HEK293 (cell line): ENCODE data around the gene COL25A1.
A peak's percentile ranks its signal among the peaks of the same experiment; 100 is the strongest.

Experiments used
- CTCF ChIA-PET: fragments of 350-600 bp; formaldehyde crosslinking; extraction: SDS; loops from one replicate; lab custom pipeline; 2021; ENCODE audit warnings: antibody characterized with exemption; lab: Yijun Ruan, JAX
- POLR2A ChIA-PET: fragments of 300-600 bp; formaldehyde crosslinking; extraction: SDS; loops from one replicate; lab custom pipeline; 2020; ENCODE audit warnings: antibody characterized with exemption, inconsistent platforms; lab: Yijun Ruan, JAX
- H3K27ac ChIP-seq: fragments of 200-500 bp; sonication (Bioruptor generic); 2 replicates; pipeline ENCODE4 v1.5.1; 2014; ENCODE audit warnings: low read depth, low read length, control low read depth, inconsistent platforms; ENCODE audit errors: extremely low read depth
- H3K36me3 ChIP-seq, 2 experiments: fragments of 200-500 bp in 1 of 2; sonication (Bioruptor generic) in 1 of 2; 1 replicate in 1 of 2; 2 replicates in 1 of 2; pipeline ENCODE4 v1.5.1; 2014 to 2017; ENCODE audit warnings: inconsistent platforms in 2 of 2, low read length in 2 of 2; ENCODE audit not compliant: control insufficient read depth in 2 of 2, insufficient read depth in 1 of 2
- H3K4me1 ChIP-seq: fragments of 200-500 bp; sonication (Bioruptor generic); 2 replicates; pipeline ENCODE4 v1.5.1; 2014; ENCODE audit warnings: mild to moderate bottlenecking, low read length, inconsistent platforms; ENCODE audit not compliant: control insufficient read depth, insufficient read depth
- H3K4me3 ChIP-seq: 2 replicates; pipeline ENCODE4 v1.5.1; 2011; ENCODE audit warnings: low read depth, mild to moderate bottlenecking, control low read depth, low read length, moderate library complexity
- H3K9me3 ChIP-seq: fragments of 200-500 bp; sonication (Bioruptor generic); 2 replicates; pipeline ENCODE4 v1.5.1; 2014; ENCODE audit warnings: low read depth, low read length, inconsistent platforms; ENCODE audit not compliant: control insufficient read depth, insufficient read depth
- AEBP2 ChIP-seq: fragments of 450-650 bp; formaldehyde crosslinking; IDR thresholded peaks from 2 replicates; pipeline ENCODE4 v1.5.1; 2016; ENCODE audit warnings: missing biosample characterization, missing genetic modification characterization, borderline replicate concordance
- ATF2 ChIP-seq: fragments of 450-650 bp; formaldehyde crosslinking; IDR thresholded peaks from 2 replicates; pipeline ENCODE4 v1.5.1; 2016; ENCODE audit warnings: missing biosample characterization, missing genetic modification characterization, low read depth
- CTCF ChIP-seq: fragments of 450-650 bp; formaldehyde crosslinking; IDR thresholded peaks from 2 replicates; pipeline ENCODE4 v1.5.1; 2016; ENCODE audit warnings: missing biosample characterization, missing genetic modification characterization
- GLIS1 ChIP-seq: fragments of 450-650 bp; formaldehyde crosslinking; IDR thresholded peaks from 2 replicates; pipeline ENCODE4 v1.5.1; 2016; ENCODE audit warnings: missing biosample characterization, missing genetic modification characterization
- KLF17 ChIP-seq: fragments of 450-650 bp; formaldehyde crosslinking; IDR thresholded peaks from 2 replicates; pipeline ENCODE4 v1.5.1; 2016; ENCODE audit warnings: missing biosample characterization, missing genetic modification characterization
- KLF8 ChIP-seq: fragments of 450-650 bp; formaldehyde crosslinking; IDR thresholded peaks from 2 replicates; pipeline ENCODE4 v1.5.1; 2016; ENCODE audit warnings: missing biosample characterization, missing genetic modification characterization
- MYNN ChIP-seq: fragments of 450-650 bp; formaldehyde crosslinking; IDR thresholded peaks from 2 replicates; pipeline ENCODE4 v1.5.1; 2016; ENCODE audit warnings: missing biosample characterization, missing genetic modification characterization, borderline replicate concordance
- SALL2 ChIP-seq: fragments of 450-650 bp; formaldehyde crosslinking; IDR thresholded peaks from 2 replicates; pipeline ENCODE4 v1.5.0; 2017; ENCODE audit warnings: missing biosample characterization, mild to moderate bottlenecking, missing genetic modification characterization, borderline replicate concordance
- ZBTB1 ChIP-seq: fragments of 450-650 bp; formaldehyde crosslinking; IDR thresholded peaks from 2 replicates; pipeline ENCODE4 v1.5.1; 2016; ENCODE audit warnings: missing biosample characterization, missing genetic modification characterization
- ZFP41 ChIP-seq: fragments of 450-650 bp; formaldehyde crosslinking; IDR thresholded peaks from 2 replicates; pipeline ENCODE4 v1.5.1; 2016; ENCODE audit warnings: missing biosample characterization, missing genetic modification characterization, borderline replicate concordance
- ZNF10 ChIP-seq: fragments of 450-650 bp; formaldehyde crosslinking; IDR thresholded peaks from 2 replicates; pipeline ENCODE4 v1.5.1; 2017; ENCODE audit warnings: missing biosample characterization, missing genetic modification characterization
- ZNF140 ChIP-seq: fragments of 450-650 bp; formaldehyde crosslinking; IDR thresholded peaks from 2 replicates; pipeline ENCODE4 v1.5.1; 2016; ENCODE audit warnings: missing biosample characterization, missing genetic modification characterization
- ZNF155 ChIP-seq: fragments of 450-650 bp; formaldehyde crosslinking; IDR thresholded peaks from 2 replicates; pipeline ENCODE4 v1.5.1; 2016; ENCODE audit warnings: missing biosample characterization, missing genetic modification characterization
- ZNF184 ChIP-seq: fragments of 450-650 bp; IDR thresholded peaks from 2 replicates; pipeline ENCODE4 v1.5.1; 2018; ENCODE audit warnings: missing biosample characterization, mild to moderate bottlenecking, missing genetic modification characterization
- ZNF211 ChIP-seq: fragments of 450-650 bp; formaldehyde crosslinking; IDR thresholded peaks from 2 replicates; pipeline ENCODE4 v1.5.1; 2016; ENCODE audit warnings: low read depth, missing biosample characterization, missing genetic modification characterization
- ZNF423 ChIP-seq: fragments of 450-650 bp; formaldehyde crosslinking; IDR thresholded peaks from 2 replicates; pipeline ENCODE4 v1.5.1; 2016; ENCODE audit warnings: missing biosample characterization, missing genetic modification characterization
- ZNF473 ChIP-seq: fragments of 450-650 bp; formaldehyde crosslinking; IDR thresholded peaks from 2 replicates; pipeline ENCODE4 v1.5.1; 2017; ENCODE audit warnings: missing biosample characterization, missing genetic modification characterization
- ZNF501 ChIP-seq: fragments of 450-650 bp; formaldehyde crosslinking; IDR thresholded peaks from 2 replicates; pipeline ENCODE4 v1.5.1; 2016; ENCODE audit warnings: missing biosample characterization, missing genetic modification characterization
- ZNF529 ChIP-seq: fragments of 450-650 bp; formaldehyde crosslinking; IDR thresholded peaks from 2 replicates; pipeline ENCODE4 v1.5.1; 2017; ENCODE audit warnings: missing genetic modification characterization, missing biosample characterization; ENCODE audit not compliant: insufficient replicate concordance
- ZNF544 ChIP-seq: fragments of 450-650 bp; formaldehyde crosslinking; IDR thresholded peaks from 2 replicates; pipeline ENCODE4 v1.5.0; 2017; ENCODE audit warnings: missing biosample characterization, missing genetic modification characterization
- ZNF560 ChIP-seq: fragments of 450-650 bp; formaldehyde crosslinking; IDR thresholded peaks from 2 replicates; pipeline ENCODE4 v1.5.1; 2017; ENCODE audit warnings: missing biosample characterization, missing genetic modification characterization, borderline replicate concordance
- ZNF623 ChIP-seq: fragments of 450-650 bp; formaldehyde crosslinking; IDR thresholded peaks from 2 replicates; pipeline ENCODE4 v1.5.1; 2016; ENCODE audit warnings: missing biosample characterization, missing genetic modification characterization
- ZNF654 ChIP-seq: fragments of 450-650 bp; formaldehyde crosslinking; IDR thresholded peaks from 2 replicates; pipeline ENCODE4 v1.5.1; 2016; ENCODE audit warnings: low read depth, missing biosample characterization, missing genetic modification characterization
- ZNF658 ChIP-seq: fragments of 450-650 bp; formaldehyde crosslinking; IDR thresholded peaks from 2 replicates; pipeline ENCODE4; 2016; ENCODE audit warnings: missing biosample characterization, missing genetic modification characterization
- ZNF664 ChIP-seq: fragments of 450-650 bp; formaldehyde crosslinking; IDR thresholded peaks from 2 replicates; pipeline ENCODE4 v1.5.1; 2016; ENCODE audit warnings: missing biosample characterization, missing genetic modification characterization
- ZNF704 ChIP-seq: fragments of 450-650 bp; formaldehyde crosslinking; IDR thresholded peaks from 2 replicates; pipeline ENCODE4 v1.5.1; 2016; ENCODE audit warnings: missing biosample characterization, missing genetic modification characterization
- ZNF707 ChIP-seq: fragments of 450-650 bp; formaldehyde crosslinking; IDR thresholded peaks from 2 replicates; pipeline ENCODE4 v1.5.1; 2016; ENCODE audit warnings: missing biosample characterization, missing genetic modification characterization
- ZSCAN23 ChIP-seq: fragments of 450-650 bp; formaldehyde crosslinking; IDR thresholded peaks from 2 replicates; pipeline ENCODE4 v1.5.1; 2016; ENCODE audit warnings: missing biosample characterization, missing genetic modification characterization

Gene COL25A1

GRCh38 chr4:109207898-109208297 lies 94.6 kb downstream of the COL25A1 start:
- peaks cover 13% of the 10 kb centered on the region for H3K4me1 ChIP-seq
- no peaks in the 10 kb centered on the region for H3K9me3 ChIP-seq
- no peak for TF ChIP-seq ZNF560
- no peak for TF ChIP-seq ZNF707 (tag by site-specific recombination)
- no peak for TF ChIP-seq ZNF501 (tag by site-specific recombination)
- no peak for TF ChIP-seq GLIS1
- ChIA-PET POLR2A (no interaction called here), CTCF (interaction anchor here (1.0 kb wide), 1 partner anchor 9 kb away, joined by 5 read pairs; no protein-coding TSS in a partner anchor)
- no peak overlapping the region for H3K27ac ChIP-seq
- H3K4me3 ChIP-seq = no peak overlapping the region
- no peaks in the 10 kb centered on the region for H3K36me3 ChIP-seq

- ChIA-PET CTCF (interaction anchor here (1.0 kb wide), 1 partner anchor 10 kb away, joined by 5 read pairs; no protein-coding TSS in a partner anchor), POLR2A (interaction anchor here (1.1 kb wide), 1 partner anchor 96 kb away, joined by 3 read pairs; no protein-coding TSS in a partner anchor)
- Histone ChIP-seq H3K4me1 (peaks cover 13% of the 10 kb centered on the region), H3K27ac (0 out of 2 replicates have a peak overlapping the region, but pooled peaks have one; percentile 55), H3K36me3 (no peaks in the 10 kb centered on the region), H3K4me3 (no peak overlapping the region), H3K9me3 (no peaks in the 10 kb centered on the region)
- TF ChIP-seq ZNF473 (tag by site-specific recombination) (no peak), ZNF423 (tag by site-specific recombination) (0 out of 2 replicates have a peak, but pooled peaks have one; percentile 12), MYNN (tag by site-specific recombination) (no peak), ZNF654 (no peak), ZNF664 (tag by site-specific recombination) (0 out of 2 replicates have a peak, but pooled peaks have one; percentile 13), ZNF560 (no peak), ZNF155 (tag by site-specific recombination) (no peak), ZNF184 (tag by site-specific recombination) (no peak; the same call in 1 of the 2 replicates), ZNF10 (no peak; the same call in 1 of the 2 replicates), ZNF140 (no peak), ZNF529 (tag by site-specific recombination) (no peak), ZSCAN23 (tag by site-specific recombination) (0 out of 2 replicates have a peak, but pooled peaks have one; percentile 58), AEBP2 (tag by site-specific recombination) (no peak), ZNF211 (no peak), SALL2 (tag by site-specific recombination) (no peak), ZNF544 (tag by site-specific recombination) (no peak), ZNF707 (tag by site-specific recombination) (no peak), KLF17 (tag by site-specific recombination) (peak; percentile 54; the same call in 1 of the 2 replicates), CTCF (no peak), ZFP41 (no peak), ZBTB1 (no peak), ZNF658 (no peak), GLIS1 (peak; percentile 76), KLF8 (peak; percentile 36; the same call in 1 of the 2 replicates), ATF2 (0 out of 2 replicates have a peak, but pooled peaks have one; percentile 14), ZNF704 (tag by site-specific recombination) (no peak), ZNF623 (tag by site-specific recombination) (no peak)
Measured at GRCh38 chr4:109207061-109207460, 95.4 kb downstream of the COL25A1 start.
